Mesothelial cell of epicardium (in vitro differentiated cells): ENCODE data around the gene ITIH5. TPM values are rescaled to one million over a fixed set of nuclear protein-coding genes. Genes with fewer than 3 reads are reported as not detected.

Experiments
- DNase-seq, 2 experiments: peaks; one replicate each; pipeline ENCODE4 v3.0.0; 2021; ENCODE audit warnings: low spot score in 2 of 2; ENCODE audit not compliant: unreplicated experiment in 2 of 2
- H3K27ac Mint-ChIP-seq: 2 replicates; pipeline ENCODE4 v1.8.0; 2021; ENCODE audit warnings: mixed read lengths
- H3K27me3 Mint-ChIP-seq: 2 replicates; pipeline ENCODE4 v1.8.0; 2021; ENCODE audit warnings: low read depth, mixed read lengths
- H3K36me3 Mint-ChIP-seq: 2 replicates; pipeline ENCODE4 v1.8.0; 2021; ENCODE audit warnings: mixed read lengths
- H3K4me1 Mint-ChIP-seq: 2 replicates; pipeline ENCODE4 v1.8.0; 2021; ENCODE audit warnings: mixed read lengths
- H3K4me3 Mint-ChIP-seq: 2 replicates; pipeline ENCODE4 v1.8.0; 2021; ENCODE audit warnings: mild to moderate bottlenecking, moderate library complexity, mixed read lengths
- H3K9me3 Mint-ChIP-seq: 2 replicates; pipeline ENCODE4 v1.8.0; 2021; ENCODE audit warnings: mixed read lengths
- total RNA-seq: library from RNA; stranded (reverse); gene quantifications from 3 replicates; pipeline ENCODE4 v1.2.1, GENCODE V29; 2021
- TF ChIP-seq, protein P1 (sequence below): fragments of 200-600 bp; sonication (generic); IDR thresholded peaks from one replicate; pipeline ENCODE4 v1.5.0; 2021; ENCODE audit warnings: antibody characterized with exemption; ENCODE audit not compliant: unreplicated experiment

ITIH5 gene
- total RNA-seq, 1 donor from 2014 or later, result 21.0 TPM

DNA sequence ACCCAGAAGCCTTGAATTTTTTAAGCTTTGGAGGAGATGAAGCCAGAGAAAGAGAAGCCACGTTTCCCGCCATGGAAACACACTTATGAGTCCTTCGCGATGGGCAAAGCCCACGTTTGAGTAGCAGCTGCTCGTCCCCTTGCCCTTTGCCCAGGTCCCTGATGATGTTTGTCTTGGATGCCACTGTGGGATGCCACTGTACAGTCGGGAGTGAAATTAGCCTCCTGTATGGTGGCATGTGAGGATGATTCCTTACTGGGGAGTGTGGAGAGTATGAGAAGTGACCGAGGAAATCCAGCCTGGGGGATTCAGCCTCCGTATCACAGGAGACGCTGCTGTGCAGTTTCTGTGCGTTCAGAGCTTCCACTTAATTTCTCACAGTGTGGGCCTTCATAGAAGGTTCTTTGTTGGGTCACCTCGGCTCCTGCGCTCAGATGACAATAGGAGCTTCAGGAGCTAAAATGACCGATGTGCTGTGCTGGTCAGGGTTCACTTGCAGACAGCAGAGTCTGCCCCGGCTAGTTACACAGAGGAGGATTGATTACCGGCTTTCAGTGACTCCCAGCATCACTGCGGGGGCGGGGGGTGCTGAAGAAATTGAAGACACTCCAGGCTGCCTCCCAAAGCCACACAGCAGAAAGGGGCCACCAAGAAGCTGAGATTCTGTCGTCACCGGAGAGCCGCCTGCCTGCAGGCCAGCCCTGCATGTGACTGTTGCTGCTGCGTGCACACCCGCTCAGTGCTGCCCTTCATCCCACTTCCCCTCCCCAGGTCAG is 133.9 kb downstream of the ITIH5 start:
- DNase-seq, result no peak
- Mint-ChIP-seq H3K4me1 (peaks cover 1% of the 10 kb centered on the region), H3K9me3 (peaks cover 4% of the 10 kb centered on the region), H3K4me3 (no peak overlapping the region), H3K36me3 (no peaks in the 10 kb centered on the region), H3K27ac (no peak overlapping the region), H3K27me3 (peaks cover 20% of the 10 kb centered on the region)
- TF ChIP-seq, protein P1, sequence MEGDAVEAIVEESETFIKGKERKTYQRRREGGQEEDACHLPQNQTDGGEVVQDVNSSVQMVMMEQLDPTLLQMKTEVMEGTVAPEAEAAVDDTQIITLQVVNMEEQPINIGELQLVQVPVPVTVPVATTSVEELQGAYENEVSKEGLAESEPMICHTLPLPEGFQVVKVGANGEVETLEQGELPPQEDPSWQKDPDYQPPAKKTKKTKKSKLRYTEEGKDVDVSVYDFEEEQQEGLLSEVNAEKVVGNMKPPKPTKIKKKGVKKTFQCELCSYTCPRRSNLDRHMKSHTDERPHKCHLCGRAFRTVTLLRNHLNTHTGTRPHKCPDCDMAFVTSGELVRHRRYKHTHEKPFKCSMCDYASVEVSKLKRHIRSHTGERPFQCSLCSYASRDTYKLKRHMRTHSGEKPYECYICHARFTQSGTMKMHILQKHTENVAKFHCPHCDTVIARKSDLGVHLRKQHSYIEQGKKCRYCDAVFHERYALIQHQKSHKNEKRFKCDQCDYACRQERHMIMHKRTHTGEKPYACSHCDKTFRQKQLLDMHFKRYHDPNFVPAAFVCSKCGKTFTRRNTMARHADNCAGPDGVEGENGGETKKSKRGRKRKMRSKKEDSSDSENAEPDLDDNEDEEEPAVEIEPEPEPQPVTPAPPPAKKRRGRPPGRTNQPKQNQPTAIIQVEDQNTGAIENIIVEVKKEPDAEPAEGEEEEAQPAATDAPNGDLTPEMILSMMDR, result no peak

DNA sequence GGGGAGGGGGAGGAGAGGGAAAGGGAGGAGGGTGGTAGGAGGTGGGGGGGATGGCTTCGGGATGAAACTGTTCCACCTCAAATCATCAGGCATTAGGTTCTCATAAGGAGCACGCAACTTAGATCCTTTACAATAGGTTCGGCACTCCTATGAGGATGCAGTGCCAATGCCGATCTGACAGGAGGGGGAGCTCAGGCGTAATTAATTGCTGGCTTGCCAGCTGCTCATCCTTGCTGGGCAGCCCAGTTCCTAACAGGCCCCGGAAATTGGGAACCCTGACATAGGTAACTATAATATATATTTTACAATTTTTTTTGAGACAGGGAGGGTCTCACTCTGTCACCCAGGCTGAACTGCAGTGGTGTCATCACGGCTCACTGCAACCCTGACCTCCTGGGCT is 137.1 kb downstream of the ITIH5 start:
- TF ChIP-seq, protein P1, result no peak
- Mint-ChIP-seq H3K27me3 (peaks cover 28% of the 10 kb centered on the region), H3K27ac (no peak overlapping the region), H3K36me3 (no peaks in the 10 kb centered on the region), H3K4me1 (no peaks in the 10 kb centered on the region), H3K4me3 (no peak overlapping the region), H3K9me3 (no peaks in the 10 kb centered on the region)
- DNase-seq, result no peak

DNA sequence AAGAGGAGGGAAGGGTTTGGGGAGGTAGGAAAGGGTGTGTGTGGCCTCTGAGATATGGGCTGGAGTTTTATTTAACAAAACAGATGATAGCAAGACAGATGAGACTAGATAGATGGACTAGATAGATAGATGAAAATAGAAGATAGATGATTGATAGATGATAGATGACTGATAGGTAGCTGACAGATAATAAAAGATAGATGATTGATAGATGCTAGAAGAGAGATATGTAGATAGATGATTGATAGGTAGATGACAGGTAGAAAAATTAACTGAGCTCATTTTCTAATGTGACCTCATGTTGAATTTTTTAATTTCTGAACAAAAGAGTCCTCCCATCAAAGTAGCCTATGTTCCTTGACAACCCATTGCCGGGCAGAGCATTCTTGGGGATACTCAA is 139.3 kb downstream of the ITIH5 start:
- H3K9me3 Mint-ChIP-seq, result no peaks in the 10 kb centered on the region
- no peak overlapping the region for H3K4me3 Mint-ChIP-seq
- TF ChIP-seq, protein P1, result no peak
- no peaks in the 10 kb centered on the region for H3K4me1 Mint-ChIP-seq
- no peaks in the 10 kb centered on the region for H3K36me3 Mint-ChIP-seq
- no peak overlapping the region for H3K27ac Mint-ChIP-seq
- no peak for DNase-seq
- H3K27me3 Mint-ChIP-seq, result peaks cover 45% of the 10 kb centered on the region

DNA sequence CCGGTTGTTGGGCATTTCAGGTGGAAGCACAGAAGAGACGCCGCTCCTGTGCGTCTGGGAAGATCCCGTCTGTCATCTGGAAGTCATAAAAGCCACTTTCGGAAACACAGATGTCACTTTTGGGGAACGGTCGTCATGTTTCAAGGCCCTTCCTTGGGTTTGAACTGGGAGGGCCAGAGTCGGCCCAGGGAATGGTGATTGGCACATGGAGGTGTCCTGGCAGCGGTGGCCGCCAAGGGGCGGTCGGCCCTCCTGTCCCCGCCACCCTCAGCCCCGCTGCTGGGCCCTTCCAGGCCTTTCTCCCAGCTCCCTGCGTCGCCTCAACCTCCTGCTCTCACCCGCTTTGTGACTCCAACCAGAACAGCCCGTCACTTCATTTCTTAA is 140.8 kb downstream of the ITIH5 start:
- no peak overlapping the region for H3K27ac Mint-ChIP-seq
- H3K27me3 Mint-ChIP-seq, result peaks cover 41% of the 10 kb centered on the region
- no peaks in the 10 kb centered on the region for H3K4me1 Mint-ChIP-seq
- H3K4me3 Mint-ChIP-seq, result no peak overlapping the region
- H3K36me3 Mint-ChIP-seq, result no peaks in the 10 kb centered on the region
- no peaks in the 10 kb centered on the region for H3K9me3 Mint-ChIP-seq
- DNase-seq, result no peak
- TF ChIP-seq, protein P1, result no peak

DNA sequence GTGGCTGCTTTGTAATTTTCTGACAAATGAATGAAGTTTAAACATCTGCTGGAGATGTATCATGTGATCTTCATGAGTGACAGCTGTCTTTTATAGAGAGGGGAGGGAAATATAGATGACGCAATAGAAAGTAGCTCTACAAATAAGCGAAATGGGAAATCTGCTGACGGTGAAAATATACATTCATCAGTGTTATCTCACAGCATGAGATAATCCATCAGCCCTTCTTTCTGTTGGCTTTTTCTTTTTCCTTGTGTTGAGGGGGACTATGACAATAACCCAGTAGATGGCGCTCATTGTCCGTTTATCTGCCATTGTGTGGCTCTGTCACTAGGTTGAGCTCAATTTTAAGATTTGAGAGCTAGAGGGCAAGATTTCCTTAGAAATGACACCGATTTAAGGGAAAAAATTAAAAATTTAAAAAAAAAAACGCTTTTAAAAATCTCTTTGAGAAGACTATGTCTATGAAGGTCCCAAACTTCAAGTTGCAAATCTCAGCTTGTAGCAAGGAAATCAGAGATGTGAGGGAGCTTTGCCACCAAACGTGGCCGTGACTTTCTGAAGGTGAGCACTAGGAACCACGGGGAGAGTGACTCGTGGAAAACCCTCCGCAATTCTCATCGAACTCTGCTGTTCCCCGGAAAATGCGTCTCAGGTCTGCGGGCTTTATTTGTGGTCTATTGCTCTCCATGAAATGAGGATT is 141.3 kb downstream of the ITIH5 start:
- H3K27me3 Mint-ChIP-seq, result peaks cover 38% of the 10 kb centered on the region
- no peak overlapping the region for H3K4me3 Mint-ChIP-seq
- no peaks in the 10 kb centered on the region for H3K9me3 Mint-ChIP-seq
- DNase-seq, result peak in 1 of 2 experiments; percentile 67
- no peaks in the 10 kb centered on the region for H3K4me1 Mint-ChIP-seq
- no peaks in the 10 kb centered on the region for H3K36me3 Mint-ChIP-seq
- no peak overlapping the region for H3K27ac Mint-ChIP-seq
- TF ChIP-seq, protein P1, result peak; percentile 77
